Measurements from ENCODE around the gene TNPO1. TPM values are rescaled to one million over a fixed set of nuclear protein-coding genes. Genes with fewer than 3 reads are reported as not detected.
A peak's percentile ranks its signal among the peaks of the same experiment; 100 is the strongest.

TNPO1 gene
- total RNA-seq, 3 donors from 2014 or later (not counting 1 experiment from before 2014, with no cell fraction given): 64.9 to 98.3 (median 97.6) TPM

DNA sequence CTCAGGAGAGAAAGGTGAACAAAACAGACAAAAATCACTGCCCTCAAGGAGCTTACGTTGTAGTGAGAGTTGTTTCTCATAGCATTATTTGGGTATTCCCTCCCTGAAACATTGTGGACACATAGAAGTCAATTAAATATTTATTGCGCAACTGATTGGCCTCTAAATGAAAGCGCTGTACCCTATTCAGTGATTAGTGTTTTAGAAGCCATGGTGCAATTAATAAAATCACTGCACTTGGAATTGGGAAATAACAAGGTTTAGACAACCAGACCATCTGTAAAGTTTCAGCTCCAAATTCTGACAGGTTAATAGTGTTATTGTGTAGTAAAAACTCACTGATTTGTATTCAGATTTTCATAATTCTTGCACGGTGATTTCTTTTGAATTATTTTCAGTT is 35.9 kb downstream of the TNPO1 start:
- no peaks in the 10 kb centered on the region for H3K9me3 Mint-ChIP-seq
- Histone ChIP-seq H3K27me3 (ENCODE audit: control insufficient read depth, insufficient read depth, low read length) (no peaks in the 10 kb centered on the region), H3K4me1 (ENCODE audit: control insufficient read depth, insufficient read depth, low read length) (peaks cover 9% of the 10 kb centered on the region), H3K4me3 (ENCODE audit: low read length) (no peak overlapping the region), H3K9me3 (ENCODE audit: control insufficient read depth, insufficient read depth, low read length) (no peaks in the 10 kb centered on the region), H3K27ac (ENCODE audit: low read length) (no peak overlapping the region), H3K36me3 (ENCODE audit: control insufficient read depth, insufficient read depth, low read length) (peaks cover 27% of the 10 kb centered on the region)
- WGBS (ENCODE audit: insufficient coverage): 98% methylated on average over 4 of the region's 4 CpGs
- H3K4me1 Mint-ChIP-seq: peaks cover 57 to 61% of the 10 kb centered on the region in 2 donors
- H3K4me3 Mint-ChIP-seq: peak overlapping the region; percentile 6
- no peak for DNase-seq
- H3K27ac Mint-ChIP-seq: no peak overlapping the region
- ATAC-seq: no peak
- H3K27me3 Mint-ChIP-seq (ENCODE audit: low read depth in 2 of 2): no peaks in the 10 kb centered on the region
- TF ChIP-seq, protein P1, sequence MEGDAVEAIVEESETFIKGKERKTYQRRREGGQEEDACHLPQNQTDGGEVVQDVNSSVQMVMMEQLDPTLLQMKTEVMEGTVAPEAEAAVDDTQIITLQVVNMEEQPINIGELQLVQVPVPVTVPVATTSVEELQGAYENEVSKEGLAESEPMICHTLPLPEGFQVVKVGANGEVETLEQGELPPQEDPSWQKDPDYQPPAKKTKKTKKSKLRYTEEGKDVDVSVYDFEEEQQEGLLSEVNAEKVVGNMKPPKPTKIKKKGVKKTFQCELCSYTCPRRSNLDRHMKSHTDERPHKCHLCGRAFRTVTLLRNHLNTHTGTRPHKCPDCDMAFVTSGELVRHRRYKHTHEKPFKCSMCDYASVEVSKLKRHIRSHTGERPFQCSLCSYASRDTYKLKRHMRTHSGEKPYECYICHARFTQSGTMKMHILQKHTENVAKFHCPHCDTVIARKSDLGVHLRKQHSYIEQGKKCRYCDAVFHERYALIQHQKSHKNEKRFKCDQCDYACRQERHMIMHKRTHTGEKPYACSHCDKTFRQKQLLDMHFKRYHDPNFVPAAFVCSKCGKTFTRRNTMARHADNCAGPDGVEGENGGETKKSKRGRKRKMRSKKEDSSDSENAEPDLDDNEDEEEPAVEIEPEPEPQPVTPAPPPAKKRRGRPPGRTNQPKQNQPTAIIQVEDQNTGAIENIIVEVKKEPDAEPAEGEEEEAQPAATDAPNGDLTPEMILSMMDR (IDR thresholded peaks at IDR 0.05): no peak
- intact Hi-C loops (cut with micrococcal nuclease): no loop called here
- H3K36me3 Mint-ChIP-seq: no peaks in the 10 kb centered on the region

DNA sequence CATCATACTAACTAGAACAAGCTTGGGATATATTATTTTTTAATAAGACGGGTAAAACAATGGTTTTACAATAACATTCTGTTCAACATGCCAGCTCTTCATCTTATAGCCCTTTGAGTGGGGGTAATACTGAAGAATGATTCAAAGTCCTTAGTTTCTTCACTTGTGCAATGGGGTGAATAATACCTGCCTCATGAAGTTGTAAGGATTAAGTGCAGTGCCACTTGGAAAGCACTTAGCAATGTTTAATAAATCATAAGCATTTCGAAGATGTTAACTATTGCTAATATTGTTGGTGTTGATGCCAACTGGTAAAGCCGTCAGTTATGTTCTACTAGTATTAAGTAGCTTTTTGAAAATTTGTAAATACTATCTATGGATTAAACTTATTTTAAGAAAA is 38.0 kb downstream of the TNPO1 start:
- Mint-ChIP-seq H3K4me3 (no peak overlapping the region), H3K36me3 (no peaks in the 10 kb centered on the region), H3K9me3 (no peaks in the 10 kb centered on the region), H3K4me1 (peaks cover 56 to 62% of the 10 kb centered on the region in 2 donors), H3K27ac (no peak overlapping the region), H3K27me3 (ENCODE audit: low read depth in 2 of 2) (no peaks in the 10 kb centered on the region)
- Histone ChIP-seq H3K4me1 (ENCODE audit: control insufficient read depth, insufficient read depth, low read length) (peaks cover 9% of the 10 kb centered on the region), H3K9me3 (ENCODE audit: control insufficient read depth, insufficient read depth, low read length) (no peaks in the 10 kb centered on the region), H3K27me3 (ENCODE audit: control insufficient read depth, insufficient read depth, low read length) (no peaks in the 10 kb centered on the region), H3K4me3 (ENCODE audit: low read length) (no peak overlapping the region), H3K36me3 (ENCODE audit: control insufficient read depth, insufficient read depth, low read length) (peaks cover 38% of the 10 kb centered on the region), H3K27ac (ENCODE audit: low read length) (no peak overlapping the region)
- 100% methylated on average over 1 of the region's 3 CpGs for WGBS (ENCODE audit: insufficient coverage)
- ATAC-seq: no peak
- intact Hi-C loops (cut with micrococcal nuclease): no loop called here
- TF ChIP-seq, protein P1 (IDR thresholded peaks at IDR 0.05): no peak
- no peak for DNase-seq

DNA sequence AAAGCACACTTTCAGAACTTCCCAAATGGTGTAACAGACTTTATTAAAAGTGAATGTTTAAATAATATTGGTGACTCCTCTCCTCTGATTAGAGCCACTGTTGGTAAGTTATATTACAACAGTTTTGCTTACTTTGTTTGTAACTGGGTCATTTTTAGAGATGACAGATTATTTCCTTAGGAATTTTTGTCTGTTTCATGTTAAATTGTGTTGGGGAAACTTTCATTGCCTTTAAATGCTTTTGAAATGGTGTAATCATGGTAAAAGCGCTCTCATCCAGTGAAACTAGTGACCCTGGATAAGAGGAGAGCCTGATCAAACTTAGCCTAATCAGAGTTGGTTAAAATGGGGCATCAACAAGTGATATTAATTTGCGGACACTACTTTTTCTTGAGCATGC is 39.4 kb downstream of the TNPO1 start:
- DNase-seq: no peak
- H3K4me1 ChIP-seq (ENCODE audit: control insufficient read depth, insufficient read depth, low read length): peaks cover 9% of the 10 kb centered on the region
- no peak overlapping the region for H3K4me3 Mint-ChIP-seq
- no peaks in the 10 kb centered on the region for H3K9me3 ChIP-seq (ENCODE audit: control insufficient read depth, insufficient read depth, low read length)
- WGBS (ENCODE audit: insufficient coverage): 96% methylated on average over 2 of the region's 2 CpGs
- H3K27me3 Mint-ChIP-seq (ENCODE audit: low read depth in 2 of 2): no peaks in the 10 kb centered on the region
- H3K36me3 Mint-ChIP-seq: no peaks in the 10 kb centered on the region
- peaks cover 50 to 55% of the 10 kb centered on the region in 2 donors for H3K4me1 Mint-ChIP-seq
- peaks cover 45% of the 10 kb centered on the region for H3K36me3 ChIP-seq (ENCODE audit: control insufficient read depth, insufficient read depth, low read length)
- H3K27me3 ChIP-seq (ENCODE audit: control insufficient read depth, insufficient read depth, low read length): no peaks in the 10 kb centered on the region
- intact Hi-C loops (cut with micrococcal nuclease): no loop called here
- ATAC-seq: no peak
- H3K27ac ChIP-seq (ENCODE audit: low read length): no peak overlapping the region
- no peak overlapping the region for H3K4me3 ChIP-seq (ENCODE audit: low read length)
- TF ChIP-seq, protein P1 (IDR thresholded peaks at IDR 0.05): no peak
- H3K9me3 Mint-ChIP-seq: no peaks in the 10 kb centered on the region
- peak overlapping the region in 1 of 2 donors; percentile 23 for H3K27ac Mint-ChIP-seq

DNA sequence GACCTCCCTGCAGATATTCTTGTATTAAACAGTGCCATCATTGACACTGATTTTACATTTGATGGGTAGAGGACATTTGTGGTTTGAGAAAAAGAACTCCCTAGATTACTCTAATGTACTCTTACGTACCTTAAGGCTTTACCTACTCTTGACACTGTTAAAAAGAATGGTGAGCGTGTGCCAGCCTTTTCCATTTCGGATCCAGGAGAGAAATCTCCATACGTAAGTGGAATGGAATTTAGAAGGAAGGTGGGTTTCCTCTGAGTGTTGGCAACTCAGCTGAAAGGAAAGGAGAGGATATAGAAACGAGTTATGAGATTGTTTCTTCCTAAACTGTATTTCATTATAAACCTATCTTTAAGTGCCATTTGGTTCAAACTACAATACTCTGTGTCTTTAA is 40.9 kb downstream of the TNPO1 start:
- no peaks in the 10 kb centered on the region for H3K9me3 ChIP-seq (ENCODE audit: control insufficient read depth, insufficient read depth, low read length)
- Mint-ChIP-seq H3K9me3 (no peaks in the 10 kb centered on the region), H3K4me1 (peaks cover 42 to 51% of the 10 kb centered on the region in 2 donors), H3K27me3 (ENCODE audit: low read depth in 2 of 2) (no peaks in the 10 kb centered on the region), H3K4me3 (no peak overlapping the region), H3K27ac (peak overlapping the region; percentile 22 to 31), H3K36me3 (no peaks in the 10 kb centered on the region)
- no peak for DNase-seq
- TF ChIP-seq, protein P1 (IDR thresholded peaks at IDR 0.05): no peak
- intact Hi-C loops (cut with micrococcal nuclease): no loop called here
- 97% methylated on average over 3 of the region's 5 CpGs for WGBS (ENCODE audit: insufficient coverage)
- H3K27ac ChIP-seq (ENCODE audit: low read length): no peak overlapping the region
- H3K4me3 ChIP-seq (ENCODE audit: low read length): no peak overlapping the region
- peaks cover 4% of the 10 kb centered on the region for H3K4me1 ChIP-seq (ENCODE audit: control insufficient read depth, insufficient read depth, low read length)
- ATAC-seq: no peak
- H3K27me3 ChIP-seq (ENCODE audit: control insufficient read depth, insufficient read depth, low read length): no peaks in the 10 kb centered on the region
- H3K36me3 ChIP-seq (ENCODE audit: control insufficient read depth, insufficient read depth, low read length): peaks cover 55% of the 10 kb centered on the region

Measured in natural killer cell (primary cell).